NCI-H748 treated with DMSO at 0.1 percent for 48 hours (cell line): ENCODE measurements around the gene TXNDC17.
"Not testable (repeated sequence)": the region's sequence is repeated elsewhere in the genome, so short reads cannot be mapped to it uniquely, and the experiment has no call there.

Experiments used
- DNase-seq: peaks from one replicate; lab custom pipeline; 2025; lab: John Stamatoyannopoulos, UW

TXNDC17 gene

DNA sequence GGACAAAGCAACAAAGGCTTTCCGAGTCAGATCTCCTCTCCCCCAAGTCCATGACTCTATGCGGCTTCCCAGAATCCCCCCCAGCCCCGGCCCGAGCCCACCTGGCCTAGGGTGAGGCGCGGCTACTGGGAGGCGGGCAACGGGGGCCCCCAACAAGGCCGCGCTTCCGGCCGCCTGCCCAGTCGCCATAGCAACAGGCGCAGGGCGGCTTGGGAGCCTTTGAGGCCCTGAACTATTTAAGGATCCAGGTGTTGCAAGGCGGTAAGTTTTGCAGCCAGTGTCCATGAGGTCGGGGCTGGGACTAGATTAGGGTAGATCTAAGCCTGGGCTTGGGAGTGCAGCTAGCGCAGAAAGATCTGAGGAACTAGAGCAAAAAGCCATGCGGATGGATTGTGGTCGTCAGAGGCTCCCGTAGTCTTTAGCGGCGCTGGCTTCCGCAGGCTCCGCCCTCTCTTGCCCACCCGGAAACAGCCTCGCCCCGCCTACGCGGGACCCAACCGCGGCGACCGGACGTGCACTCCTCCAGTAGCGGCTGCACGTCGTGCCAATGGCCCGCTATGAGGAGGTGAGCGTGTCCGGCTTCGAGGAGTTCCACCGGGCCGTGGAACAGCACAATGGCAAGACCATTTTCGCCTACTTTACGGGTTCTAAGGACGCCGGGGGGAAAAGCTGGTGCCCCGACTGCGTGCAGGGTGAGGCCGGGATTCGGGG is at the start of gene TXNDC17, which contains the start of gene KIAA0753:
TXNDC17 (plus strand) TSS at position 525 of the 711 bp plus-strand sequence; CDS start at position 548, 23 bp downstream.
KIAA0753 (minus strand) TSS at position 176 of the 711 bp plus-strand sequence. CDS start 5,608 bp downstream, outside the sequence.
- DNase-seq = peak; percentile 90

DNA sequence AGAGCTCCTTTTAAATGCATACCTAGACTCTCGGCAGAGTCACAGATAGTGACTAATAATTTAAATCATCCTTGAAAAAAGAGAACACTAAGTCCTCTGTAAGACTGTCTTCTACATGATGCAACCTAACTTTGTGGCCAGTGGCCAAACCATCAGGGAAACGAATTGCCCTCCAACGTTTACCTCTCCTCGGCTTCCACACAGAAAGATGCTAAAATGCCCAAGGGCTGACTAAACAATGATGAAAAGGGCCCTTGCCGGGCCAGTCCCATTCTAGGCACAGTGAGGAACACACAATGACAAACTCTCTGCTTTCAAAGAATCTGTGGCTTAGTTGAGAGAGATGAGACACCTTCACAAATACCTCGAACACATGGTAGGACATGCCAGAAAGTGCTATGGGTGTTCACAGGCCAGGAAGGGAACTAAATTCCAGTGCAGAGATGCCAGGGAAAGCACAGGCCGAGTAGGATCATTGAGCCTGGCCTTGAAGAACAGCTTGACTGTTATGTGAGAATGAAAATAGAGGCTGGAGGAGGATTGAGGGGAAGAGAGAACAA is 49.2 kb upstream of the TXNDC17 start:
- DNase-seq = no peak

DNA sequence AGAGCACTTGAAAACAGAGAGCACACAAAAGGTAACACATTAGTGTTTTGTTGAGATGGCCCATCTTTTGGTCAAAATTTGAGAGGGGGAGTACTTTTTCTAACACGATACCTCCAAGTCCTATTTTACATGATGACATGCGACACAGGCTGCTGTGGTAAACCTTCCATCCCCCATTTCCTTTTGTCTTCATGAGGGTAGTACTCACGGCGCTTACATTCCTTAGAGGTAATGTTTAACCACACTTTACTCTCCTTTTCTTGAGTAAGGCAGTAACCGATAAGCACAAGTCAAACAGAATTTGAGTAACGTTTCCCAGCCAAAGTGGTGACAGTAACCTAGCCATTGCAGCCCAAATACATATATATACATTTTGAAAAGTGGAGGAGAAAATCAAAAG is 48.7 kb upstream of the TXNDC17 start:
- no peak for DNase-seq

DNA sequence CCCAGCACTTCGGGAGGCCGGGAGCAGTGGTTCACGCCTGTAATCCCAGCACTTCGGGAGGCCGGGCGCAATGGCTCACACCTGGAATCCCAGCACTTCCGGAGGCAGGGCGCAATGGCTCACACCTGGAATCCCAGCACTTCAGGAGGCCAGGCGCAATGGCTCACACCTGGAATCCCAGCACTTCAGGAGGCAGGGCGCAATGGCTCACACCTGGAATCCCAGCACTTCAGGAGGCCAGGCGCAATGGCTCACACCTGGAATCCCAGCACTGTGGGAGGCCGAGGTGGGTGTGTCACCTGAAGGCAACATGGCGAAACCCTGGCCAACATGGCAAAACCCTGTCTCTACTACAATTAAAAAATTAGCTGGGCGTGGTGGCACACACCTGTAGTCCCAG is 47.5 kb upstream of the TXNDC17 start:
- not testable (repeated sequence) for DNase-seq

DNA sequence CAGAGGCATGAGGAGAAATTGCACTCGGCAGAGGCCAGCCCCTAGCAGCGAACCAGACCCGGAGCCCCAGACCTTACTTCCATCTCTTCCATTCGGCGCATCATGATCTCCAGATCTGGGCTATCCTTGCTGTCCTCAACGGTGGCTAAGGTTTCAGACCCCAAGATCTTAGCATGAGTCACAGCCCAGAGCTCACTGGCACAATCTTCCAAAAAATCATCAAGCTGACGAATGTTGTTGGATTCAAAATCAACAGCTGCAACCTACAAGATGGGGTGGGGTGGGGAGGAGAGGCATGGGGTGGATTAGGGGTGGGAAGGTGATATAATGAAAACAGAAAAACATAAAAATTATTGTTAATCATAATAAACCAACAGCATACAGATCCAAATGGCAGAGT is 44.8 kb upstream of the TXNDC17 start:
- DNase-seq = no peak

DNA sequence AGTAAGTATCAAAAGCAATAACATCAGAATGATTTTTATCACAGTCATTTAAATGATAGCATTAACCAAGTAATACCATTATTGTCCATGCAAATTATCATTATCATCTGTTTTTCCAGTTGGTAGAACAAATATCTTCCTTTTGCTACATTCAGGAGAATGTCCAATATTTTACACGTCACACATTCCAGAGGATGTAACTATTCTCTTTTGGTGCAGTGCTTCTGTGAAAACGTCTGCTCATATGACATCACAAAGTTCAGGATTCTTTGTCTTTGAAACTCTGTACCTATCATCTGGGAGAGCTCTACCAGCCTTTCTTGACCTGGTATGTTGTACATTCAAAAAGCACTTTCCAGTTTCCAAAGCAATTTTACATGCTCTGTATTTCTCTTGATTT is 44.3 kb upstream of the TXNDC17 start:
- no peak for DNase-seq

DNA sequence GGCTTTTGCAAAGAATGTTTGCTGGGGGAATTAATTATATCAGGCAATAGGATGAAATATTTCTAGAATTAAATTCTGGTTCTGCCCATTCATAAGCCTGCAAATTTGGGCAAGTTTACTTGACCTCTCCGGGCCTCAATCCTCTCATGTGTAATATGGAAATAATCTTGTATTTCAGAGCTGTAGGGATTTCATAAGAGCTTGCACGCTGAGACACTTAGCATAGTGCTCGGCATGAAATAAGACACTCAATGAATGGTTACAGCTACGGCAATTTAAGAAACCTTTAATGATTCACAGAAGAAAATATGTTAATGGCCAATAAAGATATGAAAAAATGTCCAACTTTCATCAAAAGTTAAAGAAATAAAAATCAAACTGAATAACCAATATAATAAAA is 43.9 kb upstream of the TXNDC17 start:
- DNase-seq = no peak

DNA sequence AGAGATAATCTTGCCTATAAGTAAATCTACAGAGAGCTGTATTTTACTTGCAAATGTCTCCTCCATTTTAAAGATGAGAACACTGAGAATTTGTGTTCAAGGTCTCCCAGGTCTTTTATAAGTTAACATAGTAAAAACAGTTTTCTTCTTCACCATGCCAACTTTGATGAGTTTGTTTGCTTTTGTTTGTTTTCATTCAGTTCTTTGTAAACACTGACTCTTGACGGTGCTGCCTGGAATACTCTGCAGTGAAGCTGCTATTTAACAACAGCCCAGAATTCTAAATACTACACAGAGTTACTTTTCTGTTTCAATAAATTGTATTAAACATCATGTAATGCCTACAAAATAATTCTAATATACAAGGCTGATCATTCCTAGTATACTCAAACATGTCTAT is 43.1 kb upstream of the TXNDC17 start:
- no peak for DNase-seq

DNA sequence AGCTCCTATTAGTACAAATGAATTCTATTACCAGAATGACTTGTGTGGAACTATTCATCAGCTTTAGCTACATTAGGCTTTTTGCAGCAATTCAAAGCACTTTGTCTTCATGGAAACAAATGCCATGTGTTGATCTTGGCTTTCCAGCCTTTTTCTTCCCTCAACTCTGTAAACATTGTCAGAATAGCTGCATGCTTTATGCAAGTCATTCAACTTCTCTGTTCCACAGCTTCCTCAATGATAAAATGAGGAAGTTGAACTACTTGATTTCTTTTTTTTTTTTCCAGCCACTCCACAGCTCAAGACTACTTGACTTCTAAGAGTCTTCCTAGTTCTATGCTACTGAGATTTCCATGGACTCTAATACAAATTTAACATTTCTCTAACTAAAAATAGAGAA is 41.5 kb upstream of the TXNDC17 start:
- DNase-seq = no peak

DNA sequence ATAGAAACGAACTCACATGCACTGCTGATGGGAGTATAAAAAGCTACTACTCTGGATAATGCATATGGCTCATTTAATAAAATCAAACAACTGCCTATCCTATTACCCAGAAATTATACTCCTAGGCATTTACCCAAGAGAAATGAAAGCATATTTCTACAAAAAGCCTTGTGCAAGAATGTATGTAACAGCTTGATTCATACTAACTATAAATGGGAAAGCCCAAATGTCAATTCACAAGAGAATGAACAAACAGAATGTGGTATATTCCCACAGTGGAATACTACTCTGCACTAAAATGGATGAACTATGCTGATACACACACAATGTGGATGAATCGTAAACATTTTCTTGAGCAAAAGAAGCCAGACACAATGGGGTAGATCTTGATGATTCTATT is 38.7 kb upstream of the TXNDC17 start:
- DNase-seq = no peak

DNA sequence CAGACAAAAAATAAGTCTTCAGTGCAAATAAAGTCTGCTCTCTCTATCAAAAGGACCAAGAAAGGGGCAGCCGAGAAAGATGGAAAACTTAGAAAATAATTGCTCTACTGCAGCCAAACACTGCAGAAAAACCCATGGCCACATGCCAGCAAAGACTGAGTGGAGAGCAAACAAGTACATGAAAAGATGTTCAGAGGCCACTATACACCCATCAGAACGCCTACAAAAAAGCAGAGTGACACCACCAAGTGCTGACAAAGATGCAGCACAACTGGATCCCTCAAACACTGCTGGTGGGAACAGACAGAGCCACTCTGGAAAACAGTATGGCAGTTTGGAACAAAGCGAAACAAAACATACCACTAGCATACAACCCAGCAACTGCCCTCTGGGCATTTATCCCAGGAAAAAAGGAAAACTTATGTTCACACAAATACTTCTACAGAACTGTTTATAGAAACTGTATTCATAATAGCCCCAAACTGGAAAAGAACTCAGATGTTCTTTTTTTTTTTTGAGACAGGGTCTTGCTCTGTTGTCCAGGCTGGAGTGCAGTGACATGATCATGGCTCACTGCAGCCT is 37.0 kb upstream of the TXNDC17 start:
- no peak for DNase-seq

DNA sequence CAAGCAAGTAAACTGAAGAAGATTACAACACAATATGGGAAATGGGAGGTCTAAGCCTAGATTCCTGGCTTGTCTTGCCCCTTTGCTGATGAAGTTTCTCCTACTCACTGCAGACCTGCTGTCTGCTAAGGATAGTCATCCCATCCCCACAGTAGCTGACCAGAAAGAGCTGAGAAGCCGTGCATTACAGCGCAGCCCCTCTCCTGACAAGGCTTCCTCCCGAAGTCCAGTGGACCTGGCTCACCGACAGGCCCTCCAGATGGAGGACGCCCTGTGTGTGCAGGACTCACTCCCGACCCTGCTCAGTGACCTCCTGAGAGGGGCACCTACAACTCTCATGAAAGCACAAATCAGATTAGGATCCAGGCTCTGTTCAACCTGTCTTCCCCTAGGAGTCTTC is 35.7 kb upstream of the TXNDC17 start:
- DNase-seq = no peak

DNA sequence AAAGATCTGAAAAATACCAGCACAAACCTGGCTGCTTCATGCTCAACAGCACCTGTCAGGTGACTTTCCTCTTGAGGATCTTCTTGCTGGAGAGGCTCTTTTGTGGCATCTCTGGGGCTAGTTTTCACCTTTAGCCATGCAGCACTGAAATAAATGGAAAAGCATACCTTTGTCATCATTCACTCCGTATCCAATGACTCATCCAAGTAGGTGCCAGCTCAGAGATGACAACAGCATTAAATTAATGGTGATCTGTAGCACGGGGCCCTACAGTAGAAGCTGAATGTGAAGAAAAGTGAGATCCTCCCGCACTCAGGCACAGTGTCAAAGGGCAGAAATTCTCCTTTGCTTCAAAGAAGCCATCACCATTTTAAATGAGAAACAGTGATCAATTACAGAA is 32.5 kb upstream of the TXNDC17 start:
- DNase-seq = no peak

DNA sequence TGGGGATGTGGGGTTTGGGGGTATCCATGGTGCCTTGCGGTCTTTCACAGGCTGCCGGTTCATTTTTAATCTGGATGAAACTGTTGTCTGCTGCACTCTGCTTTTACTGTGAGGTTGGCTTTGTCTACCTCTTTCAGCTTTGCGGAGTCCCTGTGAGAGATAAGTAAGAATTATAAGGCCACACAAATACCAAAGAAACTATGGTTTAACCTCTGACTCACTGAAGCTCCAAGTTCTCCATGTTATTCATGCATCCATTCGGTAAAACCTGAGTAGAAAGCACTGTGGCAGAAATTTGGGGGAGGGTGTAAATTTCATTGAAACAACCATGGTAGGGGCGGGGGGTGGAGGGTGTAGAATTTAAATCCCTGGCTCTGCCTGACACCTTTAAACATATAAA is 30.8 kb upstream of the TXNDC17 start:
- DNase-seq = no peak

DNA sequence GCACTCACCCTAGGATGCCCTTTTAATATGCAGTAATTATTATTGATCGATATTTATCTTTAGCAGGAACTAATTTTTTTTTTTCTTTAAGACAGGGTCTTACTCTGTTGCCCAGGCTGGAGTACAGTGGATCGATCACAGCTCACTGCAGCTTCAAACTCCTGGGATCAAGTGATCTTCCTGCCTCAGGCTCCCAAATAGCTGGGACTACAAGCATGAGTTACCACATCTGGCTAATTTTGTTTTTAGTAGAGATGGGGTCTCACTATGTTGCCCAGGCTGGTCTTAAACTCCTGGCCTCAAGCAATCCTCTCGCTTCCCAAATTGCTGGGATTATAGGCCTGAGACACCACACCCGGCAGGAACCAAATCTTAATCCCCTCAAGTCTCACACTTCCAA is 29.6 kb upstream of the TXNDC17 start:
- no peak for DNase-seq

DNA sequence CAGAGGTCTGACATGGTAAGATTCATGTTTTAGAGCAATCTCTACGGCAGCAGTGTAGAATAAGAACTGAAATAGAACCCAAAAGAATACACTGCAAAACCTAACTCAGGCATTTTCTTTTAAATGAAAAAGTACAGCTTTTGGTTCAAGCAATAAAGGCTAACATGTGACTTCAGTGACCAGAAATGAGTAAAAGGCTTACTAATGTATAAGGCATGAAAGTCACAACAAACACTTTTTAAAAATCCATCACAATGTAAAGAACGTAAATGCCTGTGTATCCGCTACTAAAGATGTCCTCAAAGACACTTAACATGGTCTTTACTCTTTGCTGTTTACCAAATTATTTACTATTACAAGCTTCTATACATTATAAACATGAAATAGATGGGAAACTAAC is 16.9 kb upstream of the TXNDC17 start:
- DNase-seq = no peak

DNA sequence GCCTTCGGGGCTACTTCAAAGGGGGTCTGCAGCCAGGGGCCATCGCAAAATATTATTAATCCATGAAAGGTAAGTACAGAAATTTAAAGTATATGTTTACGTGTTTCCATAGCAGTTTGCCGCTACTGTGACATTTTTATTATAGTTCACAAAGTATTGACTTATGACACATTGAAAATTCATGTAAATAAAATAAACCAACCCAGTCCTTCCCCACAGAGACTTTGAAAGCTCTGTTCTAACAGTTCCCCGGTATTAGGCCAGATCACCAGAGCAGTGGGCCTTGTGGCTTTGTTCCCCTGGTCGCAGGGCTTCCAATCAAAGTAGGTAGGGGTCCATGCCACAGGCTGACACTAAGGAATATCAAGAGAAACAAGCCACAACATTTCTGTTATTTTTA is 14.2 kb upstream of the TXNDC17 start:
- DNase-seq = no peak

DNA sequence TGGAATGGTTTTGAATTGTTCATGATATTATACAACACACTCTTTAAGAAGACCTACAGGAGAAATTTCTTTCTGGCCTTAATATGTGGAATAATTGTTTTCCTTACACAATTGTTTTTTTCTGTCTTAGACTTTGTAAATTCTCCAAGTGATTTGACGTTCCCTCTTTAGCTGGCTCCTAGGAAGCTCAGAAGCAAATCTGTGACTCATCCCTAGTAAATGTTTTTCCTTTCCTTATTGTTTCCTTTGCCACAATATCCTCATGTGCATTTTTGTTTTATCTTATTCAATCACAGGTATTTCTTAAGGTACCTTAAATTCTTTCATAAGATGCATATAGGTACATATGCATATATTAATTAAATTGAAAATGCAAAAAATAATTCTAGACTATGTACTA is 13.8 kb upstream of the TXNDC17 start:
- DNase-seq = no peak

DNA sequence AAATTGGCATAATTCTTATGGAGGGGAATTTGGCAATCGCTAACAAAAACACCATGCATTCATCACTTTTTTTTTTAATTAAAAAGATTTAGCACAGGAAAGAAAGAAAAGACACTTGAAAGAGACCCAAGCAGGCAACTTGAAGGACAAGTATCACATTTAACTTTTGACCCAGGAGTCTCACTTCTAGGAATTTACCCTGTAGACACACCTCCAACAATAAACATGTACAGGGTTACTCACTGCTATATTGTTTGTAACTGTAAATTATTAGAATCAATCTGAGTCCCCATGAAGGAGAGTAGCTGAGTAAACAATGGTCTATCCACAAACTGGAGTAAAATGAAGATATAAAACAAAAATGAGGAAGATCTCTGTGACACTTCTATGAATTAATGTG is 10.5 kb upstream of the TXNDC17 start:
- DNase-seq = no peak

DNA sequence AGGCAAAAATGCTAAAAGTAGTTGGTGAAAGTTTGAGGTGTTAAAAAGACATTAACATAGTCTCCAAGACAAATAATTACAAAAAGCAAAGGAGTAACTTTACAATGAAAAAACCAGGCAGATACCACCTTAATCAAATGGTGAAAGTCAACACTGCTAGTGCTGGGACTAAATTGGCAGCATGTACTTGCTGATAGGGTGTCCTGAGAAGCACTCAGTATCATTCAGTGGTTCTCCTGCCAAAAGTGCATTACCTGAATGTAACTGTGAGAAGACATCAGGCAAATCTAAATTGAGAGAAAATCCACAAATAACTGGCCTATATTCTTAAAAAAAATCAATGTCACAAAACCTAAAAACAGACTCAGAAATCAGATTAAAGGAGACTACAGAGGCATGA is 8.3 kb upstream of the TXNDC17 start:
- DNase-seq = no peak

DNA sequence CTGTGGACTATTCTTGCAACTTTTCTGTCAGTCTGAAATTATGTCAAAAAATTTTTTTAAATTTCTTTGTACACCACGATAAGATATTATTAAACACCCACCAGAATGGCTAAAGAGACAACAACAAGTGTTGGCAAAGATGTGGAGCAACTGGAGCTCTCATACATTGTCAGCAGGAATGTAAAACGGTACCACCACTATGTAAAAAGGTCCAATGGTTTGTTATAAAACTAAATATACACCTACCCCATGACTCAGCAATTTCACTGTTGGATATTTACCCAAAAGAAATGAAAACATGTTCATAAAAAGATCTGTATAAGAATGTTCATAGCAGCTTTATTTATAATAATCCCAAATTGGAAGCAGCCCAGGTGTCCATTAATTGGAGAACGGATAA is 7.6 kb upstream of the TXNDC17 start:
- no peak for DNase-seq

DNA sequence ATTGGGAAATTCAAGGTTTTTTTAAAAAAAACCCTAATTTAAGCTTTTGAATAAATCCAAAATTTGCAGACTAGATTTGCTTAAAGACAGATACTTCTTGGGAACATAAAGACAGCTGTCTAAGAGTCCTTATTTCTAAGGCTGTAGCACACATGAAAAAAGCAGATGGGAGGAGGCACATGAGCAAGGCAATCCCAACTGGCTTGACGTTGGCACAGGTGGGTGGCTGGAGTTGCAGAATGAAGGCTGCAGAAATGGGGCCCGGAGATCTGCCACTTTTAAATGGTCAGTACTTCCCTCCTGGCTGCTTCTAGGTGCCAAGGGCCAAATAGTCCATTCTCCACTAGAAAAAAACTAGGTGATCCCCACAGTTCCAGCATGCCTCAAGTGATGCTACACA is 4.8 kb upstream of the TXNDC17 start:
- no peak for DNase-seq

DNA sequence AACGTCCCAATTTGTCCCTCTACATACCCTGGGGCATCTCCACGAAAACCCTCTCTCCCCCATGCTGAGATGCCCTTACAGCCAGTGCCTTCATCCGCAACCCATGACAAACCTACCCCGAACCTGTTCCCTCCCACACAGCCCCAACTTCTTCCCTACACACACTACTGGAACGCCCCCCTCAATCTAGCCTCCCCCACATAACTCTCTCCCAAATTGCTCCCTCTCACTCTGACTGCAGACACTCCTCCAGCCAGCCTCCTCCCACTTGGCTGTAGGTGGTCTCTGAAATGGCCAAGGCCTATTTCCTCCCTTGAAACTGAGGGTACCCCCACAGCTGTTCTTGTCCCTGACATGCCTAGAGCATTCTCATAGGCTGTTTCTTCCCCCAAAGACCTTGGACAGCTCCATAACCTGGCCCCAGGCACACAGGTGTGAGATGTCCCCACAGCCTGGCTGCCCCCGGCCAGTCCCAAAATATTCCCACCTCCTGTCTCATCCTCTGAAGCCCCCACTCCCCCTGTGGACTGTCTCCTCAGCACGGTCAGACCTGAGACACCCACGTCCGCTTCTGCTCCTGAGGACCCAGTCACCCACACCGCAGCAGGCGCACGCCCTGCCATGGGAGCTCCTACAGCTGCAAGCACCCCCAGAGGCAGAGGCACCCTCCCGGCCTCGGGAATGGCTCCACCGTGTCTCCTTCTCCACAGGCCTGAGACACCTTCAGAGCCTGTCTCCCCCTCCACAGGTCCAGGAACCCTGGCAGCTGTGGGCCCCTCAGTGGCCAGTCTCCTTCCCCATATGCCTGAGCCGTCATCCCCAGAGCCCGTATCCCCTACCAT is 4.0 kb upstream of the TXNDC17 start:
- DNase-seq = no peak
